WI38 (cell line): ENCODE measurements around the gene ASCC1.

Source experiments
- H3K4me3 ChIP-seq: 2 replicates; pipeline ENCODE4 v1.5.1; 2011; ENCODE audit warnings: low read depth, mild to moderate bottlenecking, control low read depth, low read length
- TF ChIP-seq, protein P1 (sequence below): IDR thresholded peaks from 2 replicates; pipeline ENCODE4 v1.5.1; 2012; ENCODE audit warnings: low read depth, mild to moderate bottlenecking, control low read depth, low read length

ASCC1 gene

DNA sequence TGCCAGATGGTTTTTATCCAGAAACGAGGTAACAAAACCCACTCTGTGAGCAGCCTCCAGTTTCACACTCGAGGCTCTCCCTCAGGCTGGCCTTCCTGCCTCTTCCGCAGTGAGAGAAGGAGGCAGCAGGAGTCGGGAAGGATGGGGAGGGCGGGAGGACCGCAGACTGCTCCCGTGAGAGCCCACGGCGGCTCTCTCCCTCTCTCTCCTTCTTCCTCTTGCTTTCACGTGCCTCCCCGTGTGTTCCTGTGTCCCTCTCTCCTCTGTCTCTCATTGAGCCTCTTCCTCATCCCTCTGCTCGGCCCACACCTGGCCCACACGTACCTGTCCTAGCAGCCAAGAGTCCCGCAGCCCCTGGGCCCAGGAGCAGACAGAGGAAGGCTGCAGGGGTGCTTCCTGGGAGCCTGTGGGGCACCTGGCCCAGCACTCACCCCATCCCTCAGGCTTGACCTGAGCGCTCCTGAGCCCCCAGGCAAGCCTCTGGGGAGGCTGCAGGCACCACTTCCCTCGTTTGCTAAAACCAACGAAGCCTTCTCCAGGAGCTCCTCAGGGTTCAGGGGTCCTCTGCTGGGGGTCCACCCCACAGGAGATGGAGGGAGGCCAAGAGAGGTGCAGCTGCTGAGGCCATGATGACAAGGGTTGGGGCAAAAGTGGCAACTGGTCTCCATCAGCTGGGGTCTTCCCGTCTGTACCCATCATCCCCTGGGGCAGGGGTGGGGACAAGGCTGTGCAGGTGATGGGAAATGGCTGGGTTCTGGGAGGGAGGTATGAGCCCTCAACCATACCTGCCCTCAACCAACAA is 141.3 kb downstream of the ASCC1 start:
- no peak overlapping the region for H3K4me3 ChIP-seq
- TF ChIP-seq, protein P1, sequence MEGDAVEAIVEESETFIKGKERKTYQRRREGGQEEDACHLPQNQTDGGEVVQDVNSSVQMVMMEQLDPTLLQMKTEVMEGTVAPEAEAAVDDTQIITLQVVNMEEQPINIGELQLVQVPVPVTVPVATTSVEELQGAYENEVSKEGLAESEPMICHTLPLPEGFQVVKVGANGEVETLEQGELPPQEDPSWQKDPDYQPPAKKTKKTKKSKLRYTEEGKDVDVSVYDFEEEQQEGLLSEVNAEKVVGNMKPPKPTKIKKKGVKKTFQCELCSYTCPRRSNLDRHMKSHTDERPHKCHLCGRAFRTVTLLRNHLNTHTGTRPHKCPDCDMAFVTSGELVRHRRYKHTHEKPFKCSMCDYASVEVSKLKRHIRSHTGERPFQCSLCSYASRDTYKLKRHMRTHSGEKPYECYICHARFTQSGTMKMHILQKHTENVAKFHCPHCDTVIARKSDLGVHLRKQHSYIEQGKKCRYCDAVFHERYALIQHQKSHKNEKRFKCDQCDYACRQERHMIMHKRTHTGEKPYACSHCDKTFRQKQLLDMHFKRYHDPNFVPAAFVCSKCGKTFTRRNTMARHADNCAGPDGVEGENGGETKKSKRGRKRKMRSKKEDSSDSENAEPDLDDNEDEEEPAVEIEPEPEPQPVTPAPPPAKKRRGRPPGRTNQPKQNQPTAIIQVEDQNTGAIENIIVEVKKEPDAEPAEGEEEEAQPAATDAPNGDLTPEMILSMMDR: no peak

DNA sequence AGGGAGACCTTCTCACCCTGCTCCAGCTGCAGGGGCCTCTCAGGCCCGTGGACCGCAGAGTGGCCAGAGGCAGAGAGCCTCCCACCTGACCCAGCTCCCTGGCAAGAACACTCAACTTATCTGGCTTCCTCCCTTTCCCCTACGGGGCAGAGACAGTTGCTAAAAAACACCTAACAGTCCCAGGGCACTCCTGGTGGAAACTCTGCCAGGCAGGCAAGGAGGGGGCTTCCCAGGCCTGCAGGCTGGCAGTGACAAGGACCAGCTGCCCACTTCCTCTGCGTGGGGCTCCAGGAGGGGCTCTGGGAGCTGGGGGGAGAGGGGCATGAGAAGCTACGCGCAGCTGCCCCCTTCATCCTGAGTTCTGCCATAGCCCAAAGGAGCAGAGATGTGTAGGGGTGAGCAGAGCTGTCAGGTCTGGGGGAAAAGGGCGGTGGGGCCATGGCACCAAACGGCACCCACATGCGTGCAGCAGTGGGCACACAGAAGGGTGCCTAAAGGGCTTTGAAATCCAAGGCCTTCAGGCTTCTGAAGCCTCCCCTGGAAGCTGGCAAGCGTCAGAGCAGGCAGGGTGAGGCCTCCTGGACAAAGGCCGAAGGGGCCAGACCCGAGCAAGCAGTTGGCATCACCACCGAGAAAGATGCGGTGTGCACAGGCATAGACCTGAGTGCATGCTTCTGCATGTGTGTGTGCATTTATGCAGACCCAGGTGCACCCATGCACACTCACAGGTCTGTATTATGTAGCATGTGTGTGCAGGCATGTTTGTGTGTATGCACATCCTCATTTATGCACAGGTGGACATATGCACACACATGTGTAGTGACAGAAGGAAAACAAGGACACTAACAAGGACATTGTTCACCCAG is 142.1 kb downstream of the ASCC1 start:
- TF ChIP-seq, protein P1: no peak
- no peak overlapping the region for H3K4me3 ChIP-seq

DNA sequence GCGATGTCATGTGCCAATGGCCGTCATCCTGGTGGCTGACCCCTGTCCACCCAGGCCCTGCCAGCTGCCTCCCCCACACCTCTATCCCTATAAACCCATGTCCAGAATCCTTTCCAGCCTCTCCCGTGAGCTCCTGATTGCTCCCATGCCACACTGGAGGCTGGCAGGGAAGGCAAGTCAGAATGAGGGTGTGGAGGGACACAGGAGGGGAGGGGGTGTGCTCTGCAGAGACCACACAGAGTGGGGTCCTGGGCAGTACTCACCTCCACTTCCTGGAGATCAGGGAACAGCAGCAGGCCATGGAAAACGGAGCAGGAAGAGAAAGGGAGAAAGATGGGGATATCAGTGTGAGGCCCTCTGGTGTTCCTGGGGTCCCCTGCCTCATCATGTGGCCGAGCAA is 143.4 kb downstream of the ASCC1 start:
- no peak overlapping the region for H3K4me3 ChIP-seq
- TF ChIP-seq, protein P1: no peak

DNA sequence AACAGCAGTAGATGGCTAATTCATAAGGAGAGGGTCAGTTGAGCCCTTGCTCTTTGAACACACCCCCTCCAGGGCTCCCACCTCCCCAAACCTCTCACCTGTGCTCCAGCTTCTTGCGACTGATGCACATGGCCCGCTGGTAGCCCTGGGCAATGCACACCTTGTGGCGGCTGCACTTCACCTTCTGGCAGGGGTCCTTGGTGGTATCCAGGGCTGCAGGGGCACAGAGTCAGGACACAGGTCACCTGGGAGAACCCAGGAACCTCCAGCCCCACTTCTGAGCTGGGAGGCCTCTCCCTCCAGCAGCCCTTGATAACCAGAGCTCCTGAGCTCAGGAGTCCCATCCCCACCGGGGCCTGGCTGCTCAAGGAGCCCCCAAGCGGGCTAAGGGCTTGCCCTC is 144.0 kb downstream of the ASCC1 start:
- H3K4me3 ChIP-seq: no peak overlapping the region
- TF ChIP-seq, protein P1: no peak

DNA sequence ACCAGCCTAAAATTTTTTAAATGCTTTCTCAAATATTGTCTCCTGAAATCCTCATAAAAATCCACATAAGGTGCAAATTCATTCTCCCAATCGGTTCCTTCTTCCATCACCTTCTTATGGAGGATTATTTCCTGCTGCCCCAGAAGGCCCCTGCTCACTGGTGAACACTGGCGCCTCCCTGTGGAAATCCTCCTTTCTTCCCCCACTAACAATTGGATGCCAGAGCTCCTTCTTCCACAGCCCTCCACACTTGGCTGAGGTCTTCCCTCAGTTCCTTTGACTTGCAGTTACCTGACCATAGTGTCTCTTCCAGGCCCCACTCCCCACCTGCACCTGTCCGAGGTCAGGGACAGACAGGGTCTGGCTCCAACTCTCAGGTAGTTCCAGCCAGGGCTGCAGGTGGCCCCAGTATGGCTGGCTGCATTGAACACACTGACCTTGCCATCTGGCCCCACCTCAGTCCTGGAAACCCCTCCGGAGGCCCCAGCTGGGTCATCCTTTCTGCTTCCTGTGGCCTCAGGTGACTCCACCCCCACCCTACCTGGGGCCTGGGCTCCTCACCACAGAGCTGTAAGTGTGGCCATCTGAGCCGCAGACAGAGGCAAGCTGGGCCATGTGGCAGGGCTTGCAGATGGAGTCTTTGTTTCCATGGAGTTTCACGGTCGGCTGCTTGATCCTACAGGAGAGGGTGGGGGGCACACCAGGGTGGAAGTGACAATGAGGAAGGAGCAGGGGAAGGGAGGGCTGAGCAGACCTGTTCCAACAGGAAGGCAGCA is 146.1 kb downstream of the ASCC1 start:
- TF ChIP-seq, protein P1: no peak

DNA sequence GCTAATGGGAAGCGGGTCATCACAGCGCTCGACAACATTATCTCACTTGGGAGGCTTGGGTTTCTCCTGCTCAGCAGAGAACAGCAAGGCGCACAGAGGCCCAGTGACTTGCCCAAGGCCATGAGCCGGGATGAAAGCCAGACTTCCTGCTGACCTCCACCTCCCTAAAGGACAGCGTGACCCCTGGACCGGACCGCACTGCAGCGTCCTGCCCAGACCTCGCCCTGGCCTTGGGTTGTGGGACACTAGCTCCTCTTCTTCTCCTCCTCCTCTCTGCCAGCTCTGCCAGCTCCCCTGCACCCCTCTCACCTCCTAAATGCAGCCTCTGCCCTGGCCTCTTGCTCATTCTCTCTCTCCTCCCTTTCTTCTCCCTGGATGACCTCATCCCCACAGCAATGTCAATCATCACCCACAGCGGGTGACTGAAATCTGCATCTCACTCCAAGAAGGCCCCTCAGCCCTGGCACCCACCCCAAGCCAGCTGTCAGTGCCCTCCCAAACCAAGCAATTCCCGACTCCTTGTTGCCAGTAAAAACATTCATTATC is 147.1 kb downstream of the ASCC1 start:
- H3K4me3 ChIP-seq: no peak overlapping the region
- TF ChIP-seq, protein P1: no peak

More for the DNA sequence above, 146.1 kb downstream of the ASCC1 start:
- H3K4me3 ChIP-seq: no peak overlapping the region
